Body of pancreas (tissue), 4 donors: ENCODE results near the gene RAD51B. TPM values are rescaled to one million over a fixed set of nuclear protein-coding genes. Genes with fewer than 3 reads are reported as not detected.

Source experiments
- ATAC-seq: fragments of 150-250 bp; one replicate; pipeline ENCODE4 v1.9.1; 2016
- DNase-seq, 4 donors: peaks; one replicate each; pipeline ENCODE4 v3.0.0-alpha.2; 2019
- H3K27ac ChIP-seq, 4 donors: fragments of 200-600 bp; sonication (generic); 1 replicate in 3 of 4; 2 replicates in 1 of 4; pipeline versions ENCODE4 v1.5.1 to v1.6.1; 2016 to 2019; ENCODE audit warnings: mild to moderate bottlenecking in 1 of 4, mixed read lengths in 1 of 4, moderate library complexity in 1 of 4
- H3K27me3 ChIP-seq, 2 donors: fragments of 200-600 bp; sonication (generic); one replicate each; pipeline ENCODE4 v1.6.0; 2016; ENCODE audit warnings: mild to moderate bottlenecking in 1 of 2
- H3K36me3 ChIP-seq, 2 donors: fragments of 200-600 bp; sonication (generic); replicated peaks in 1 of 2; 2 replicates each; pipeline ENCODE4 v1.5.1; 2016; ENCODE audit warnings: low read depth in 2 of 2; ENCODE audit not compliant: insufficient read depth in 1 of 2
- H3K4me1 ChIP-seq: fragments of 200-600 bp; sonication (generic); one replicate; pipeline ENCODE4 v1.6.0; 2016
- H3K4me3 ChIP-seq, 2 donors: fragments of 200-600 bp; sonication (generic); 1 replicate in 1 of 2; 2 replicates in 1 of 2; pipeline ENCODE4 v1.5.1; 2016 to 2019
- H3K9me3 ChIP-seq, 3 donors: fragments of 200-600 bp; sonication (generic); 1 replicate in 2 of 3; 2 replicates in 1 of 3; pipeline ENCODE4 v1.5.1; 2016
- CTCF ChIP-seq, 7 experiments: fragments of 450-650 bp in 4 of 7; fragments of 200-600 bp in 3 of 7; sonication (generic) in 3 of 7; IDR thresholded peaks; one replicate each; pipeline ENCODE4 v1.5.1; 2016 to 2019; ENCODE audit warnings: antibody characterized with exemption in 7 of 7
- POLR2A ChIP-seq, 3 donors: fragments of 450-650 bp; IDR thresholded peaks; one replicate each; pipeline ENCODE4 v1.6.1; 2016; ENCODE audit warnings: antibody characterized with exemption in 3 of 3, mild to moderate bottlenecking in 2 of 3
- WGBS, 2 donors: methylation state at CpG; one replicate each; pipeline ENCODE4 v1.1.5; 2017; 5-methylcytosine and 5-hydroxymethylcytosine counted together
- intact Hi-C: fragments of 100-400 bp; cut with DNase I; formaldehyde crosslinking; loops from one replicate; pipeline ENCODE4 v1.15.1; 2023
- total RNA-seq, 2 donors: library from RNA; depleted of rRNA; stranded (reverse); fragments of >200 nt; gene quantifications; one replicate each; pipeline ENCODE4 v1.1.0, GENCODE V29; 2016

The RAD51B gene
- total RNA-seq, 2 donors from 2014 or later, result 12.2 to 29.6 TPM

- Histone ChIP-seq H3K9me3 (no peaks in the 10 kb centered on the region), H3K4me3 (no peak overlapping the region), H3K36me3 (no peaks in the 10 kb centered on the region), H3K4me1 (peaks cover 29% of the 10 kb centered on the region), H3K27ac (no peak overlapping the region), H3K27me3 (no peaks in the 10 kb centered on the region)
- 93 to 99% methylated on average over 8 of the region's 8 CpGs for WGBS, 2 donors
- TF ChIP-seq CTCF (IDR thresholded peaks at IDR 0.05) (no peak), POLR2A (IDR thresholded peaks at IDR 0.05) (no peak)
- ATAC-seq, result no peak
- intact Hi-C loops, result no loop called here
- DNase-seq, result no peak
Observed at GRCh38 chr14:68504861-68505260, 685.3 kb downstream of the RAD51B start.

GRCh38 chr14:68506021-68506644 is 686.6 kb downstream of the RAD51B start:
- H3K4me3 ChIP-seq, result no peak overlapping the region
- no peaks in the 10 kb centered on the region for H3K27me3 ChIP-seq
- ATAC-seq (no peak), DNase-seq (peak in 2 of 4 donors; percentile 55 to 60)
- TF ChIP-seq POLR2A (IDR thresholded peaks at IDR 0.05) (no peak), CTCF (IDR thresholded peaks at IDR 0.05) (no peak)
- intact Hi-C loops, result no loop called here
- 83 to 84% methylated on average over 17 of the region's 17 CpGs for WGBS, 2 donors
- peaks cover 34% of the 10 kb centered on the region for H3K4me1 ChIP-seq
- H3K9me3 ChIP-seq, result no peaks in the 10 kb centered on the region
- H3K27ac ChIP-seq, result peak overlapping the region in 2 of 4 donors; percentile 33 to 75
- no peaks in the 10 kb centered on the region for H3K36me3 ChIP-seq

- Histone ChIP-seq H3K9me3 (no peaks in the 10 kb centered on the region), H3K27me3 (no peaks in the 10 kb centered on the region), H3K27ac (peak overlapping the region; percentile 10 to 75 (median 36)), H3K36me3 (no peaks in the 10 kb centered on the region), H3K4me1 (peaks cover 34% of the 10 kb centered on the region), H3K4me3 (no peak overlapping the region)
- WGBS, 2 donors, result 76% methylated on average over 11 of the region's 11 CpGs
- DNase-seq (peak in 2 of 4 donors; percentile 28 to 52), ATAC-seq (peak; percentile 38)
- intact Hi-C loops, result no loop called here
- TF ChIP-seq POLR2A (IDR thresholded peaks at IDR 0.05), result no peak
Observed at GRCh38 chr14:68506645-68507419, 687.3 kb downstream of the RAD51B start.

GRCh38 chr14:68507544-68508081 is 688.0 kb downstream of the RAD51B start:
- DNase-seq (peak in 2 of 4 donors; percentile 48 to 52), ATAC-seq (no peak)
- TF ChIP-seq CTCF (IDR thresholded peaks at IDR 0.05), result no peak
- TF ChIP-seq POLR2A (IDR thresholded peaks at IDR 0.05), result no peak
- Histone ChIP-seq H3K4me1 (peaks cover 37% of the 10 kb centered on the region), H3K36me3 (no peaks in the 10 kb centered on the region), H3K9me3 (no peaks in the 10 kb centered on the region), H3K27ac (peak overlapping the region in 3 of 4 donors; percentile 10 to 75 (median 33)), H3K4me3 (no peak overlapping the region), H3K27me3 (no peaks in the 10 kb centered on the region)
- intact Hi-C loops, result no loop called here
- WGBS, 2 donors, result 91 to 96% methylated on average over 9 to 10 of the region's 10 CpGs

- WGBS, 2 donors, result 96 to 100% methylated on average over 1 to 2 of the region's 2 CpGs
Observed at GRCh38 chr14:68508581-68508980, 689.0 kb downstream of the RAD51B start.

More at GRCh38 chr14:68508581-68508980, 689.0 kb downstream of the RAD51B start:
- DNase-seq (no peak), ATAC-seq (no peak)
- intact Hi-C loops, result no loop called here
- H3K36me3 ChIP-seq, result no peaks in the 10 kb centered on the region
- no peaks in the 10 kb centered on the region for H3K9me3 ChIP-seq
- H3K4me1 ChIP-seq, result peaks cover 45% of the 10 kb centered on the region
- H3K27ac ChIP-seq, result no peak overlapping the region
- no peaks in the 10 kb centered on the region for H3K27me3 ChIP-seq
- TF ChIP-seq CTCF (IDR thresholded peaks at IDR 0.05), result no peak
- TF ChIP-seq POLR2A (IDR thresholded peaks at IDR 0.05), result no peak
- no peak overlapping the region for H3K4me3 ChIP-seq
